ENCODE results near the gene SEMA3F. TPM values are rescaled to one million over a fixed set of nuclear protein-coding genes. Genes with fewer than 3 reads are reported as not detected.

SEMA3F gene
- total and polyA plus RNA-seq, 2 of the 4 experiments (the other 2 are of a cell fraction): 7.3 to 23.3 TPM

DNA sequence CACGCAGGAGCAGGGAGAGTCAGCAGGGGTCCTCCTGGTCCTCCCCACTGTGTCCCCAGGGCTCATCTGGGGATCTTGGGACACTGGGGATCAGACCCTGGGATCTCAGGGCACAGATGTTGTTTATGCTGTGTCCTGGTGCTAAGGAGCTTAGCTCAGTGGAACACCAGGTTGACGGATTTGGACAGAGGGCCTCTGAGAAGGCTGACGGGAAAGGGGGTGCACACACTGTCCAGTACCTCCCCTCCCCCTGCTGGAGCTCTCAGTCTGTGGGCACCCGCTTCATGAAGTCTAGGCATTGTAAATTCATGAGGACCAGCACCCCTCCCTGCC lies 21.9 kb upstream of the SEMA3F start:
- Histone ChIP-seq H2AK9ac (replicated peaks; ENCODE audit: low read depth, low read length, poor library complexity) (no peak overlapping the region), H3K36me3 (ENCODE audit: control insufficient read depth, insufficient read depth, low read length) (no peaks in the 10 kb centered on the region), H4K91ac (ENCODE audit: insufficient read depth, low read depth, low read length) (no peak overlapping the region), H3K4ac (ENCODE audit: low read depth, low read length) (no peak overlapping the region), H3K4me3 (ENCODE audit: insufficient read depth, low read depth, low read length) (no peak overlapping the region), H3K18ac (ENCODE audit: low read depth, low read length) (no peak overlapping the region), H3K27me3 (ENCODE audit: control insufficient read depth, insufficient read depth, low read length) (peaks cover 14% of the 10 kb centered on the region; the same call in 1 of the 2 replicates), H2AFZ (replicated peaks; ENCODE audit: low read length, poor library complexity) (peak overlapping the region; percentile 35), H2AK5ac (ENCODE audit: low read depth, low read length) (no peak overlapping the region), H3K9ac (ENCODE audit: low read depth, low read length) (no peak overlapping the region), H4K8ac (ENCODE audit: low read depth in 2 of 2, low read length in 2 of 2) (no peak overlapping the region), H3K79me1 (ENCODE audit: low read depth in 1 of 2, low read length in 2 of 2) (no peaks in the 10 kb centered on the region), H3K4me2 (ENCODE audit: low read depth, low read length) (no peak overlapping the region), H4K20me1 (ENCODE audit: insufficient read depth, low read length) (no peaks in the 10 kb centered on the region), H3K23ac (ENCODE audit: low read depth, low read length) (no peak overlapping the region), H3K9me1 (ENCODE audit: insufficient read depth, low read length) (0 out of 2 replicates have a peak, but pooled peaks cover 4% of the 10 kb centered on the region), H2BK120ac (ENCODE audit: low read depth, low read length) (no peak overlapping the region), H3K14ac (replicated peaks; ENCODE audit: low read depth, low read length) (no peak overlapping the region), H3K4me1 (ENCODE audit: control insufficient read depth, insufficient read depth, low read length) (peaks cover 3% of the 10 kb centered on the region; the same call in 1 of the 2 replicates), H2BK15ac (ENCODE audit: low read depth, low read length) (no peak overlapping the region), H4K5ac (ENCODE audit: low read depth, low read length) (no peak overlapping the region), H3K9me3 (ENCODE audit: control insufficient read depth, insufficient read depth, low read length) (no peaks in the 10 kb centered on the region), H3K27ac (ENCODE audit: insufficient read depth, low read length) (no peak overlapping the region), H2BK20ac (ENCODE audit: low read depth, low read length) (no peak overlapping the region), H2BK5ac (ENCODE audit: low read depth, low read length, poor library complexity, severe bottlenecking) (no peak overlapping the region), H3K56ac (ENCODE audit: extremely low read depth, insufficient read depth, low read length) (no peak overlapping the region)
- TF ChIP-seq, protein P1, sequence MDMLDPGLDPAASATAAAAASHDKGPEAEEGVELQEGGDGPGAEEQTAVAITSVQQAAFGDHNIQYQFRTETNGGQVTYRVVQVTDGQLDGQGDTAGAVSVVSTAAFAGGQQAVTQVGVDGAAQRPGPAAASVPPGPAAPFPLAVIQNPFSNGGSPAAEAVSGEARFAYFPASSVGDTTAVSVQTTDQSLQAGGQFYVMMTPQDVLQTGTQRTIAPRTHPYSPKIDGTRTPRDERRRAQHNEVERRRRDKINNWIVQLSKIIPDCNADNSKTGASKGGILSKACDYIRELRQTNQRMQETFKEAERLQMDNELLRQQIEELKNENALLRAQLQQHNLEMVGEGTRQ (IDR thresholded peaks at IDR 0.05; ENCODE audit: low read depth, low read length): no peak
- TF ChIP-seq CHD1 (IDR thresholded peaks at IDR 0.05; ENCODE audit: low read depth, low read length) (no peak), NFE2L2 (IDR thresholded peaks at IDR 0.05; ENCODE audit: low read depth, low read length) (no peak), MXI1 (IDR thresholded peaks at IDR 0.05; ENCODE audit: borderline replicate concordance, low read depth, low read length) (no peak)
- in situ Hi-C loops (cut with MboI; ENCODE audit: low sequenced_read_pairs) (no loop called here), dilution Hi-C loops (cut with HindIII; ENCODE audit: low sequenced_read_pairs, unreplicated experiment) (no loop called here), intact Hi-C loops (cut with micrococcal nuclease) (no loop called here)
- CTCF ChIA-PET: no interaction called here
- DNase-seq (no peak), ATAC-seq (ENCODE audit: low read depth) (no peak)
- POLR2A ChIA-PET (ENCODE audit: unreplicated experiment): no interaction called here
- BruUV-seq (replicated peaks): no TSS peak
- 17% methylated on average over 1 of the region's 4 CpGs; no CpG with 5 or more reads in 1 of the 2 experiments for WGBS, 2 experiments (ENCODE audit: extremely low coverage in 2 of 2, insufficient read length in 1 of 2)
